Pons (tissue), 1 donor: ENCODE results near the gene FNDC1.
A peak's percentile ranks its signal among the peaks of the same experiment; 100 is the strongest.
"Not testable (repeated sequence)": the region's sequence is repeated elsewhere in the genome, so short reads cannot be mapped to it uniquely, and the experiment has no call there.

Experiments used
- DNase-seq: peaks from one replicate; pipeline ENCODE4 v3.0.0-alpha.2; 2016; ENCODE audit warnings: low spot score

The FNDC1 gene

DNA sequence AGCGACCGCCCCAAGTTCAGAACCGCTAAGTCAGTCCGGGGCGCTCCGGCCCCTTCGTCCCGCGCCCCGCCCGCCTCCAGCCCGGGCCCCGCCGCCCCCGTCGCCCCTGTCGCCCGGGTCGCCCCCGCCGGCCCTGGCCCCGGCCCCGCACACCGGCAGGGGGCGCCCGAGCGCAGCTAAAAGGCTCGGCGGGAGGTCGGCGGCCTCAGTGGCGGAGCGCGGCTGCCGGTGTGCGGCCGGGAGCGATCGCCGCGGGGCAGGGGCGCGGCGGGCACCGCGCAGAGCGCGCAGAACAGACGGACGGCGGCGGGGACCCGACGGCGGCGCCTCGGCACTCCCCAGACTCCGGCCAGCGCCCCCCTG lies at the start of gene FNDC1:
Gene FNDC1 (plus strand): TSS at position 208 of the 363 bp plus-strand sequence. CDS start 197 bp downstream, outside the sequence.
- DNase-seq, result no peak

- no peak for DNase-seq
Measured at GRCh38 chr6:159119791-159120190, 49.4 kb upstream of the FNDC1 start.

GRCh38 chr6:159121486-159121885 lies 47.7 kb upstream of the FNDC1 start:
- peak; percentile 74 for DNase-seq

DNA sequence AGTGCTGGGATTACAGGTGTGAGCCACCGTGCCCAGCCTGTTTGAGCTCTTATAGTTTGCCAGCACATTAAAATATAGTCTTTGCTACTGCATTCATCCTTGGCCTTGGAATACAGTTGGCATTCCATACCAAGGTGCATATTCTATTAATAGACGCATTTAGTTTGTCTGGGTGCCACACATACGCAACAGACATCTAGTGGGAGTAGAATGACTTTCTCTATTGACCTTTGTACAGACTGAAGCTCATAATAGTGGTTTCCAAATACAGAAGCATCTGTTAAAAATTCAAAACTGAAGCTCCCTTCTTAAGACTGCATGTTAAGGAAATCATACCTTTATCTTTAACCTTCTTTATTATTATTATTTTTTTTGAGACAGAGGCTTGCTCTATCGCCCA lies 46.7 kb upstream of the FNDC1 start:
- DNase-seq, result no peak

- not testable (repeated sequence) for DNase-seq
Measured at GRCh38 chr6:159123831-159124230, 45.4 kb upstream of the FNDC1 start.

- no peak for DNase-seq
Measured at GRCh38 chr6:159125014-159125609, 44.1 kb upstream of the FNDC1 start.

- peak; percentile 94 for DNase-seq
Measured at GRCh38 chr6:159125951-159126352, 43.2 kb upstream of the FNDC1 start.

DNA sequence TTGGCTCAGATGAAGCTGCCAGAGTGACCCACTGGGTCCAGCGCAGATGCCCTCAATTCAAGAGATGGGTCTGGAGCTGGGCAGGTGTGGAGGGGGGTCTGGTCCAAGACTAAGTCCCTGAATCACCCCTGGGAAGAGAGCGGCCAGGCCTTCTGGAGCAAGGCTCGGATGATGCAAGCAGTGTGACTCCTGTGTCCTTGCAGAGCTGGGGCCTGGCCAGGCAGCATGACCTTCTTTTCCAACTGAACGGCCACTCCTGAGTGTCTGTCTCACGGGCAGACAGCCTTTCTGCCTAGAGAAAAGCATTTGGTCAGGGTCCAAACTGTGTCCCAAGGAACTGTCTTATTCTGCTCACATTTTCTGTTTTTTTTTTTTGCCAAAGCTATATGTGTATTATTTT lies 42.6 kb upstream of the FNDC1 start:
- DNase-seq, result no peak

DNA sequence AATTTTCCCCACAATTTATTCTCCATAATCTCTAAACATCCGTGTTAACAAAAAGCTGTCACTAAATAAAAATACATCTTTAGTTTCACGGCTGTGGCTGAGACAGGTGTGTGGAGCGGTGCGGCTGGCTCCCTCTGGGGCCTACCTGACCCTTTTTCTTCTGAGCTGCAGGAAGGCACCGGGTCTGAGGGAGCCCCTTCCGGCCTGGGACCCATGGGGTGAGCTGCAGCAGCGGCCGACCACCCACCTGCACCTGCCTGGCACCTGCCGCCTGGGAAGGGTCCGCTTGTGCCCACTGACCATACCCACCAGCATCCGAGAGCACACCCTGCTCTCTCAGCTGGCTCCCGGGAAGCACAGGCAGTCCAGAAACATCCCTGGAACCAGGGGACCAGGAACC lies 41.5 kb upstream of the FNDC1 start:
- no peak for DNase-seq

- no peak for DNase-seq
Measured at GRCh38 chr6:159128978-159129377, 40.2 kb upstream of the FNDC1 start.

DNA sequence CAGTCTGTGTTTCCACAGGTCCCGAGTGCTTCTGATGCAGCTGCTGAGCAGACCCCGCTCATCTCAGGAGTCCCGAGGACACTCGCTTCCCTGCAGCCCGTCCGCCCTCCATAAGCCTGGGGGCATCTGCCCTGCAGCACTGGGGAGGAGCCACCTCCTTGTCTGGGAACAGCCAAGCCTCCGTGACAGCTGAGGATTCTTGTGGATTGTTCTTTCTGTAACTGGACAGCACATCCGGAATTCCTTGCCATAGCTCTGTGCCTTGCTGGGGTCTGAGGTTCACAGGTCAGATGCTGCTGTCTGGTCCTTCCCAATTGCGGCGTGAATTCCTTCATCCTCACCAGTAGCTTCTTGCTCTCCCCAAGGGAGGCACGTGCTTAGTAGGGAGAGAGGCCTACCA lies 38.4 kb upstream of the FNDC1 start:
- DNase-seq, result no peak

GRCh38 chr6:159131709-159132108 lies 37.5 kb upstream of the FNDC1 start:
- no peak for DNase-seq

GRCh38 chr6:159132664-159133063 lies 36.5 kb upstream of the FNDC1 start:
- no peak for DNase-seq

DNA sequence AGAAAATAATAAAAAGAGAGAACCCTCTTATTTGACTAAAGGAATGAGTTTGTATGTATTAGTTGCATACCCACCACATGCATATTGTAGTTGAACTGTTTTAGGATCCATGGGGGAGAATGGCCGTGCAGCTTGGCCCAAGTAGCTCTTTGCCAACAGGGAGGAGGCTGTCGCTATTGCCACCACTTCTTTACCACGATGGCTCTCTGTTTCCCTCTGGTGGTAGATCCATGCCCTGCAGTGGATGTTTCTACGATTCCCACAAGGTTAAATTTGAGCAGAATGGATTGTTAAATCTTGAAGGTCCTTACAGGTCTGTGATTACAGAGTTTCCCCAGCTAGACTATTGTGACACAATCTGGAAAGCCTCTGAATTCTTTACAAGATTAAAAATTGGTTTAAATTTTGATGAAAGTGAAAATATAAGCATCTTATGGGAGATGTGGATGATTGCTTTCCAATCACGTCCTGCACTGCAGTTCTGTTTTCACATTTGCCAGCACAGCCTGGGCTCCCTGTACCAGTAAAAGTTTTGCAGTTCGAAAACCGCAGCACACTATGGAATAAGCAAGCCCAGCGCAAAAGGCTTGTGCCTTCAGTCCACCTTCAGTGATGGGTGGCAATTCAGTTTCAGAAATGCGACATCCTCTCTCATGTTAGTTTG lies 34.4 kb upstream of the FNDC1 start:
- DNase-seq, result peak; percentile 82

GRCh38 chr6:159137676-159138075 lies 31.5 kb upstream of the FNDC1 start:
- DNase-seq, result no peak

DNA sequence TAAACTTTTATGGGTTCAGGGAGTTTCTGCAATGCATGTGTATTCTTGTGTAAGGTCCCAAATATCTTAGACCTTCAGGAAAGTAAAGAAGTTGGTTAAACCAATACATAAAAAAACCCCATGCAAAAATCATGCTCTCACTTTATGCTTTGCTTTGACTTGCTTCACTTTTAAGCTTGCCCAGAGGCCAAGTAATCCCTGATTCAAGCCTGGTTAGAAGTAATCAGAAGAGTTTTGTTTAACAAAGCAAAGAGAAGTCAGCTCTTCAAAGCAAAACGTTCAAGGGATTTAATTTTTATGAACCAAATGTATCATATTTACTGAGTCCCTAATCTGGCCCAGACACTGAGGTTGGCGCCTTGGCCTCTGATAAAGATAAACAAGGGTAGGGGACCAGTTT lies 26.7 kb upstream of the FNDC1 start:
- no peak for DNase-seq

- DNase-seq, result no peak
Measured at GRCh38 chr6:159148641-159149040, 20.6 kb upstream of the FNDC1 start.

GRCh38 chr6:159149641-159150040 lies 19.6 kb upstream of the FNDC1 start:
- no peak for DNase-seq

DNA sequence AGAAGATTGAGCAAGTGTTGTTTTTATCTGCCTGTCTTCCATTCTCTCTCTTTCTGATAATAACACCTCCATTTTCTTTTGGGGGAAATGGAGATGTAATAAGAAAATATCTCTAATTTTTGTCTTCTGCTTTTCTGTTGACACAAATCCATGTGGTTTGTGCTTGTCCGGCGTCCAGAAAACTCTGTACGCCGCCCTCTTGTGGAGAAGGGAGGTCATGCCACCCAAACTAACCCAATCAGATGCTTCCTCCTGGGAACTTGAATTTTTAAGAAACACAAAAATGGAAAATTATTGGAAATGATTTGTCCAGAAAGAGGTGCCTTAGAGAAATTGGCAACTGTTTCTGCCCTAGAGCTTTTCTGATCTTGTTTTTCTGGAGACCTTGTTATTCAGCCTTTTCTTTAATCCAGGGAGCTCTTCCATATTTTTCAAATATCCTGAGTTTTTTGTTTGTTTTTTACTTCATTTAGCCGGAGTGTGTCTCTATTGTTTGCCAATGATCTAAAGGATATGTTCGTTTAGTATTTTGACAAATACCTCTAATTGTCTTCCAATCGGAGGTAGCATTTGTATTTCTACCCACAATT lies 17.8 kb upstream of the FNDC1 start:
- peak; percentile 55 for DNase-seq

DNA sequence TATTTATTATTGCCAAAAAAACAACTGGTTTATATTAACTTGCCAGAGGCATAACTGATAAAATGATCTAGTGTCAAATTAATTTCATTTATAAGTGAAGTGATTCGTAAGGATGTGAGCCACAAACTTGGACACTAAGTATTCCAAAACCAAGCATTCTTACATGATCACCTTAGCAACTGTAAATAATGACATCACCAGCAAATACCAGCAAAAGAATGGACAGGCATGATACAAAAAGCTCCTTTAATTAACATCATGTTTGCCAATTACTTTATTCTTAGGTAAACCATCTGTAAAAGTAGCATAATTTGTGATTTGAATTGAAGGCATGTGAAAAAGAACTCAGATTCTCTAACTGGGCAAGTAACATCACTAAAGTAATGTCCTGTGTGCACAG lies 17.2 kb upstream of the FNDC1 start:
- no peak for DNase-seq

- DNase-seq, result no peak
Measured at GRCh38 chr6:159152782-159153181, 16.4 kb upstream of the FNDC1 start.

DNA sequence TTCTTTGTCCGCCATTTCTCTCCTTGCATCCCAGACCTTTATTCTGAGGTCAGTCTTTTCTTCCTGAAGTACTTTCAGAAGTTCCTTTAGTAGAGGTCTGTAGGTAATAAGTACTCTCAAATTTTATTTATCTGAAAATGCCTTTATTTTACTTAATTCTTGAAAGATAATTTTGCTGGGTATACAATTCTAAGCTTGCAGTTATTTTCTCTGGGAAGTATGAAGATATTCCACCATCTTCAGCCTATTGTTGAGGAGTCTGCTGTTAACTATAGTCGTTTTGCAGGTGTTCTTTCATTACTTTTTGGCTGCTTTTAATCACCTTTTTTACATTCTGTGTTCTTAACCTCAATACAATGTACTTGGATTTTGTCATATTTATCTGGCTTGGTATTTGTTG lies 13.5 kb upstream of the FNDC1 start:
- no peak for DNase-seq

GRCh38 chr6:159156089-159156488 lies 13.1 kb upstream of the FNDC1 start:
- no peak for DNase-seq

GRCh38 chr6:159157431-159157830 lies 11.8 kb upstream of the FNDC1 start:
- no peak for DNase-seq
